Body of pancreas (tissue), 4 donors: Measurements from ENCODE around the gene EYS. TPM values are rescaled to one million over a fixed set of nuclear protein-coding genes. Genes with fewer than 3 reads are reported as not detected.
"Not testable (repeated sequence)": the region's sequence is repeated elsewhere in the genome, so short reads cannot be mapped to it uniquely, and the experiment has no call there.

Source experiments
- ATAC-seq: fragments of 150-250 bp; one replicate; pipeline ENCODE4 v1.9.1; 2016
- DNase-seq, 4 donors: peaks; one replicate each; pipeline ENCODE4 v3.0.0-alpha.2; 2019
- H3K27ac ChIP-seq, 4 donors: fragments of 200-600 bp; sonication (generic); 1 replicate in 3 of 4; 2 replicates in 1 of 4; pipeline versions ENCODE4 v1.5.1 to v1.6.1; 2016 to 2019; ENCODE audit warnings: mild to moderate bottlenecking in 1 of 4, mixed read lengths in 1 of 4, moderate library complexity in 1 of 4
- H3K27me3 ChIP-seq, 2 donors: fragments of 200-600 bp; sonication (generic); one replicate each; pipeline ENCODE4 v1.6.0; 2016; ENCODE audit warnings: mild to moderate bottlenecking in 1 of 2
- H3K36me3 ChIP-seq, 2 donors: fragments of 200-600 bp; sonication (generic); replicated peaks in 1 of 2; 2 replicates each; pipeline ENCODE4 v1.5.1; 2016; ENCODE audit warnings: low read depth in 2 of 2; ENCODE audit not compliant: insufficient read depth in 1 of 2
- H3K4me1 ChIP-seq: fragments of 200-600 bp; sonication (generic); one replicate; pipeline ENCODE4 v1.6.0; 2016
- H3K4me3 ChIP-seq, 2 donors: fragments of 200-600 bp; sonication (generic); 1 replicate in 1 of 2; 2 replicates in 1 of 2; pipeline ENCODE4 v1.5.1; 2016 to 2019
- H3K9me3 ChIP-seq, 3 donors: fragments of 200-600 bp; sonication (generic); 1 replicate in 2 of 3; 2 replicates in 1 of 3; pipeline ENCODE4 v1.5.1; 2016
- POLR2A ChIP-seq, 3 donors: fragments of 450-650 bp; IDR thresholded peaks; one replicate each; pipeline ENCODE4 v1.6.1; 2016; ENCODE audit warnings: antibody characterized with exemption in 3 of 3, mild to moderate bottlenecking in 2 of 3
- WGBS, 2 donors: methylation state at CpG; one replicate each; pipeline ENCODE4 v1.1.5; 2017; 5-methylcytosine and 5-hydroxymethylcytosine counted together
- intact Hi-C: fragments of 100-400 bp; cut with DNase I; formaldehyde crosslinking; loops from one replicate; pipeline ENCODE4 v1.15.1; 2023
- total RNA-seq, 2 donors: library from RNA; depleted of rRNA; stranded (reverse); fragments of >200 nt; gene quantifications; one replicate each; pipeline ENCODE4 v1.1.0, GENCODE V29; 2016
- TF ChIP-seq, protein P1 (sequence below), 7 experiments: fragments of 450-650 bp in 4 of 7; fragments of 200-600 bp in 3 of 7; sonication (generic) in 3 of 7; IDR thresholded peaks; one replicate each; pipeline ENCODE4 v1.5.1; 2016 to 2019; ENCODE audit warnings: antibody characterized with exemption in 7 of 7

Gene EYS
- total RNA-seq, 2 donors from 2014 or later = 0.26 TPM; not detected in 1

DNA sequence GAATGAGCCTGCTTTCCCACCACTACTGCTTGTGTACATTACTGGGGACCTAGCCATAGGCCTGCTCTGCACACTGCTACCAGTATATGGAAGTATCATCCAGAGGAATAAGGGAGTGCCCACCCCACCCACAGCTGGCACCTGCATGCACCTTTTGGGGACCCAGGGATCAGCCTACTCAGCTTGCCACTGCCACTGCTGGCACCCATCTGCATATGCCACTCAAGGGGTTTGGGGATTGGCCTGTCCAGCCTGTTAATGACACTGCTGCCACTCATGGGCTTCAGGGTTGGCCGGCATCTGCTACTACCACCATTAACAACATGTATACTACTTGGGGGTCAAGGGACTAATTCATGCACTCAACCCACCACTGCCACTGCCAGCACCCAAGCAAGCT is 1239.4 kb downstream of the EYS start:
- peaks cover 0 to 6% (median 0%) of the 10 kb centered on the region in 3 donors for H3K9me3 ChIP-seq
- TF ChIP-seq, protein P1, sequence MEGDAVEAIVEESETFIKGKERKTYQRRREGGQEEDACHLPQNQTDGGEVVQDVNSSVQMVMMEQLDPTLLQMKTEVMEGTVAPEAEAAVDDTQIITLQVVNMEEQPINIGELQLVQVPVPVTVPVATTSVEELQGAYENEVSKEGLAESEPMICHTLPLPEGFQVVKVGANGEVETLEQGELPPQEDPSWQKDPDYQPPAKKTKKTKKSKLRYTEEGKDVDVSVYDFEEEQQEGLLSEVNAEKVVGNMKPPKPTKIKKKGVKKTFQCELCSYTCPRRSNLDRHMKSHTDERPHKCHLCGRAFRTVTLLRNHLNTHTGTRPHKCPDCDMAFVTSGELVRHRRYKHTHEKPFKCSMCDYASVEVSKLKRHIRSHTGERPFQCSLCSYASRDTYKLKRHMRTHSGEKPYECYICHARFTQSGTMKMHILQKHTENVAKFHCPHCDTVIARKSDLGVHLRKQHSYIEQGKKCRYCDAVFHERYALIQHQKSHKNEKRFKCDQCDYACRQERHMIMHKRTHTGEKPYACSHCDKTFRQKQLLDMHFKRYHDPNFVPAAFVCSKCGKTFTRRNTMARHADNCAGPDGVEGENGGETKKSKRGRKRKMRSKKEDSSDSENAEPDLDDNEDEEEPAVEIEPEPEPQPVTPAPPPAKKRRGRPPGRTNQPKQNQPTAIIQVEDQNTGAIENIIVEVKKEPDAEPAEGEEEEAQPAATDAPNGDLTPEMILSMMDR (IDR thresholded peaks at IDR 0.05) = no peak
- no peak for TF ChIP-seq POLR2A (IDR thresholded peaks at IDR 0.05)
- DNase-seq (no peak), ATAC-seq (no peak)
- 80 to 100% methylated on average over 1 of the region's 1 CpG for WGBS, 2 donors
- no peak overlapping the region for H3K4me3 ChIP-seq
- H3K36me3 ChIP-seq = no peaks in the 10 kb centered on the region
- no peak overlapping the region for H3K27ac ChIP-seq
- H3K4me1 ChIP-seq = no peaks in the 10 kb centered on the region
- intact Hi-C loops = no loop called here
- no peaks in the 10 kb centered on the region for H3K27me3 ChIP-seq

DNA sequence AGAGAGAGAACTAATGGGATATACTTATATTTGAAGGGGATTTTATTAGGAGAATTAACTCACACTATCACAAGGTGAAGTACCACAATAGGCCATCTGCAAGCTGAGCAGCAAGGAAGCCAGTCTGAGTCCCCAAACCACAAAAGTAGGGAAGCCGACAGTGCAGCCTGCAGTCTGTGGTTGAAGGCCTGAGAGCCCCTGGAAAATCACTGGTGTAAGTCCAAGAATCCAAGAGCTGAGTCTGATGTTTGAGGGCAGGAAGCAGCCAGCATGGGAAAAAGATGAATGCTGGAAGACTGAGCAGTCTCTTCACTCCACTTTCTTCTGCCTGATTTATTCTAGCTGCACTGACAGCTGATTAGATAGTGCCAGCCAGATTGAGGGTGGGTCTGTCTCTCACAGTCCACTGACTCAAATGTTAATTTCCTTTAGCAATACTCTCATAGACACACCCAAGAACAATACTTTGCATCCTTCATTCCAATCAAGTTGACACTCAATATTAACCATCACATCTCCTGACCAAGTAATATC is 1247.5 kb downstream of the EYS start:
- 35 to 50% methylated on average over 1 of the region's 1 CpG for WGBS, 2 donors
- Histone ChIP-seq H3K36me3 (no peaks in the 10 kb centered on the region), H3K9me3 (no peaks in the 10 kb centered on the region), H3K27me3 (no peaks in the 10 kb centered on the region), H3K27ac (no peak overlapping the region), H3K4me3 (no peak overlapping the region), H3K4me1 (no peaks in the 10 kb centered on the region)
- ATAC-seq = no peak
- intact Hi-C loops = no loop called here
- TF ChIP-seq, protein P1 (IDR thresholded peaks at IDR 0.05) = no peak
- no peak for TF ChIP-seq POLR2A (IDR thresholded peaks at IDR 0.05)
- no peak for DNase-seq

DNA sequence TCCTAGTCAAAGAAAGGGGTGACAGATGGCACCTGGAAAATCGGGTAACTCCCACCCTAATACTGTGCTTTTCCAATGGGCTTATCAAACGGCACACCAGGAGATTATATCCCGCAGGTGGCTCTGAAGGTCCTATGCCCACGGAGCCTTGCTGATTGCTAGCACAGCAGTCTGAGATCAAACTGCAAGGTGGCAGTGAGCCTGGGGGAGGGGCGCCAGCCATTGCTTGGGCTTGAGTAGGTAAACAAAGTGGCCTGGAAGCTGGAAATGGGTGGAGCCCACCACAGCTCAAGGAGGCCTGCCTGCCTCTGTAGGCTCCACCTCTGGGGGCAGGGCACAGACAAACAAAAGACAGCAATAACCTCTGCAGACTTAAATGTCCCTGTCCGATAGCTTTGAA is 1258.9 kb downstream of the EYS start:
- H3K36me3 ChIP-seq, H3K27me3 ChIP-seq, H3K9me3 ChIP-seq, H3K4me1 ChIP-seq, ATAC-seq, intact Hi-C loops, H3K27ac ChIP-seq, H3K4me3 ChIP-seq, DNase-seq: not testable (repeated sequence)
- 66 to 82% methylated on average over 3 to 6 of the region's 6 CpGs for WGBS, 2 donors

DNA sequence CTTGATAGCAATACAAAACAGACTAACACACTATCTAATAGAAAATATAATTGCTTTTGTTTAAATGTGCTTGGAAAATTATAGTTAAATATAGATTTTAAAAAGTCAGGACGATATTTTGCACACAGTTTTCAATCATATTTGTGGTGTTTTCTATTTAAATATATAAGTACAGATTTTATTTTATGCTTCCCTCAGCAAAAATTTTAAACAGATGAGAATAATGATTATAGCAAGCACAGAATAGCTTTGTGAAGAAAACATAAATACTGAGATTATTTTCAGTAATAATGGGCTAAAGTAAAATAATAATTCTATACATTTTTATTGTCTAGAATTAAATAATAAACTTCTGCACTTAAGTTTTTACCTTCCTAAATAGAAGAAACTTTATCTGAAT is 1262.0 kb downstream of the EYS start:
- TF ChIP-seq, protein P1 (IDR thresholded peaks at IDR 0.05) = no peak
- no peak for TF ChIP-seq POLR2A (IDR thresholded peaks at IDR 0.05)
- Histone ChIP-seq H3K4me3 (no peak overlapping the region), H3K27me3 (no peaks in the 10 kb centered on the region), H3K36me3 (no peaks in the 10 kb centered on the region), H3K4me1 (no peaks in the 10 kb centered on the region), H3K9me3 (no peaks in the 10 kb centered on the region), H3K27ac (no peak overlapping the region)
- ATAC-seq (no peak), DNase-seq (no peak)
- 24 to 40% methylated on average over 1 of the region's 1 CpG for WGBS, 2 donors
- intact Hi-C loops = no loop called here

DNA sequence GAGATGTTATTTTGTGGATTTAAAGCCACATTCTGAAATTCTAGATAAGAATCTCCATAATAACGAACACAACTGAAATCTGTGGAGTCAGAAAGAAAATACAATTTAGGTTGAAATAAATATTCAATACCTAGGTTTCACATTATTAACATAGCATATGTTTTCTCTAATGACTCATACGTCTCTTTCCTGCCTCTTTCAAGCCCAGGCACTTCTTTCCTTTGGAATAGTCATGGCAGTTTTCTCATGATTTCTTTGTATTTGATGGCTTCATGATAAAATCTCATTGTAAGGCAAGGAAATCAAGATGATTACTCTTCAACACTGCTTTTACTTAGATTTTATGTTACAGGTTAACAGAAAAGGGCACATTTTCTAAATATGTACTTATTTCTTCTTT is 1267.8 kb downstream of the EYS start:
- TF ChIP-seq, protein P1 (IDR thresholded peaks at IDR 0.05) = no peak
- TF ChIP-seq POLR2A (IDR thresholded peaks at IDR 0.05) = no peak
- no peaks in the 10 kb centered on the region for H3K36me3 ChIP-seq

More for the DNA sequence above, 1267.8 kb downstream of the EYS start:
- DNase-seq (no peak), ATAC-seq (no peak)
- Histone ChIP-seq H3K4me1 (no peaks in the 10 kb centered on the region), H3K27me3 (no peaks in the 10 kb centered on the region), H3K27ac (no peak overlapping the region), H3K9me3 (no peaks in the 10 kb centered on the region), H3K4me3 (no peak overlapping the region)
- intact Hi-C loops = no loop called here
- 34 to 40% methylated on average over 2 of the region's 2 CpGs for WGBS, 2 donors
